ENCODE data around the gene ATXN7.

Gene ATXN7

DNA sequence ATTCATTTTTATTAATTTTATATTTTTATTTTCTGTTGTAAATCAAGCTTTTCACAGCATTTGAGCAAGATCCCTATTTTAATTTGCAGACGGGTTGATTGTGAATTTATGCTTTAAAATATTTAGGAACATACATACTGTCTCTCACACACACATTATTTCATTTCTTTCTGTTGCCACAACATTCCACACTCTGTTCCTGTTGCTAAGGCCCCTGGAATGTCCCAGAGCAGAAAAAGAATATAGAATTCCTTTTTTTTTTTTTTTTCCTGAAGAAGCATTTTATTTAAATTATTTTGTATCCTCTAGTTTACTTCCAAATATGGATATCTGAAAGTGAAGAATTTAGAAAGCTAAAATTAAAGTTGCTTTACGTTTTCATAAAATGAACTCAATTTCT, 85.3 kb downstream of the ATXN7 start:
- Histone ChIP-seq H3K9ac (ENCODE audit: low read length) (no peak overlapping the region), H3K27me3 (ENCODE audit: control insufficient read depth, insufficient read depth, low read length) (no peaks in the 10 kb centered on the region), H3K9me3 (ENCODE audit: control insufficient read depth, low read length) (no peaks in the 10 kb centered on the region), H3K4me1 (ENCODE audit: control insufficient read depth, insufficient read depth, low read length) (peaks cover 19% of the 10 kb centered on the region), H3K36me3 (ENCODE audit: control insufficient read depth, insufficient read depth, low read length) (no peaks in the 10 kb centered on the region), H3K4me3 (ENCODE audit: low read length) (no peak overlapping the region)

DNA sequence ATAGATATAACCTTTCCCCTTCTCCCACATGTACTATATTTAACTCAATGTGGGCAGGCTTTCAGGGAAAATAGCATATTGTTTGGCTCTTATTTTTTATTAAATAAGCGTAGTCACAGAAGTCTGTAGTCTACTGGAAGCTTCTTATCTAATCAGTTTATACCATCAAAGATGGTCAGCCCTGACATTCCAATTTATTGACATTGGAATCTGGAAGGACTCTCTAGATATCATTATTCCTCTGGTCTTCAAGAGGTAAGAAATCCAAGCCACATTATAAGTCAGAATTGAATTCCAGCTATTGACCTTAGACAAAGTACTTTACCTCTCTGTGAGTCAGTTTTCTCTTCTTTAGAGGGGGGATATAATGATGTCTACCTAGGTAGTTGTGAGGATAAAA, 87.0 kb downstream of the ATXN7 start:
- Histone ChIP-seq H3K4me3 (ENCODE audit: low read length) (no peak overlapping the region), H3K4me1 (ENCODE audit: control insufficient read depth, insufficient read depth, low read length) (peaks cover 11% of the 10 kb centered on the region), H3K36me3 (ENCODE audit: control insufficient read depth, insufficient read depth, low read length) (no peaks in the 10 kb centered on the region), H3K9me3 (ENCODE audit: control insufficient read depth, low read length) (no peaks in the 10 kb centered on the region), H3K9ac (ENCODE audit: low read length) (no peak overlapping the region), H3K27me3 (ENCODE audit: control insufficient read depth, insufficient read depth, low read length) (no peaks in the 10 kb centered on the region)

DNA sequence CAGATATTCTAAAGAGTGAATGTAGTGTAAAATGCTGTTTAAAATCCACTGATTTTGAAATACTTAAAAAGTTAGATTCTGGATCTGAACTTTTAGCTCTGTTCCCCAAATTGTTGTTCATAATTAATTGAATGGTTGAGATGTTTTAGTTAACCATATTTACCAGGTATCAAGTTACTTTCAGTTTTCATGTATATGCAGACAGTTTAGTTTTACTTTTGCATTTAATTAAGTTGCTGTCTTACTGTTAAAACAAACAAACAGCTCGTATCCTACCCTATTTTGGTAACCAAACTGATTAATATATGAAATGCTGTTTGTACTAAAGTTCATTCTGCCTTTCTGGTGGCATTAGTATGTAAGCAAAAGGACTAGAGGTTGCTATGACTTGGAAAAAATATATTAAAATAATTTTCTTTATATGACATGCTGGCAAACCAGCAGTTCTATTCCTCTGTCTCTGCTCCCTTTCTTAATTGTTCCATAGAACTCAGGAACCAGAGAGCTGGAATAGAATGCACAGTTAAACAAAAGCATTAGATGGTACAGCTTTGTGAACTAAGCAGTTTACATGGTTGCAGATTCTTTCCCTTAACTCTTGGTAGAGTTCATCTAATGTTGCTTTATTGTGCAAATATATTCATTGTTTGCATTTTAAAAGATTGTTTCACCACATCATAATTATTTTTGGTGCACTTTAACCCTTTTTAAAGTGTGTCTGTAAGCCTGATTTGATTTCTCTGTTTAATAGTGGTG, 88.0 kb downstream of the ATXN7 start:
- H3K4me1 ChIP-seq (ENCODE audit: control insufficient read depth, insufficient read depth, low read length): peaks cover 12% of the 10 kb centered on the region
- no peaks in the 10 kb centered on the region for H3K9me3 ChIP-seq (ENCODE audit: control insufficient read depth, low read length)
- no peak overlapping the region for H3K4me3 ChIP-seq (ENCODE audit: low read length)
- H3K9ac ChIP-seq (ENCODE audit: low read length): no peak overlapping the region
- no peaks in the 10 kb centered on the region for H3K36me3 ChIP-seq (ENCODE audit: control insufficient read depth, insufficient read depth, low read length)
- no peaks in the 10 kb centered on the region for H3K27me3 ChIP-seq (ENCODE audit: control insufficient read depth, insufficient read depth, low read length)

DNA sequence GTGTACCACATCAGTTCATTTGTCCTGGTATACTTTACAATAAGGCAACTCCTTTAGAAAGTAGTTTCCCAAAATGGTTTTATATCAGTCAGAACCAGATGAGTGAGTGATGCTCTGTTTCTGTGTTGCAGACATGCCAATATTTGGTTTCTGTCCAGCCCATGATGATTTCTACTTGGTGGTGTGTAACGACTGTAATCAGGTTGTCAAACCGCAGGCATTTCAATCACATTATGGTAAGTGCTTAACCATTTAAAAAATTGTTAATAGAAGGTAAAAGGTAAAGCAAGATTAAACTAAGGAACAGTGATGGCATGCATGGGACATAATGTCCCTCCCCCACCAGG, 88.6 kb downstream of the ATXN7 start:
- H3K36me3 ChIP-seq (ENCODE audit: control insufficient read depth, insufficient read depth, low read length): no peaks in the 10 kb centered on the region
- no peak overlapping the region for H3K9ac ChIP-seq (ENCODE audit: low read length)
- peaks cover 12% of the 10 kb centered on the region for H3K4me1 ChIP-seq (ENCODE audit: control insufficient read depth, insufficient read depth, low read length)
- H3K4me3 ChIP-seq (ENCODE audit: low read length): no peak overlapping the region
- no peaks in the 10 kb centered on the region for H3K9me3 ChIP-seq (ENCODE audit: control insufficient read depth, low read length)
- H3K27me3 ChIP-seq (ENCODE audit: control insufficient read depth, insufficient read depth, low read length): no peaks in the 10 kb centered on the region

DNA sequence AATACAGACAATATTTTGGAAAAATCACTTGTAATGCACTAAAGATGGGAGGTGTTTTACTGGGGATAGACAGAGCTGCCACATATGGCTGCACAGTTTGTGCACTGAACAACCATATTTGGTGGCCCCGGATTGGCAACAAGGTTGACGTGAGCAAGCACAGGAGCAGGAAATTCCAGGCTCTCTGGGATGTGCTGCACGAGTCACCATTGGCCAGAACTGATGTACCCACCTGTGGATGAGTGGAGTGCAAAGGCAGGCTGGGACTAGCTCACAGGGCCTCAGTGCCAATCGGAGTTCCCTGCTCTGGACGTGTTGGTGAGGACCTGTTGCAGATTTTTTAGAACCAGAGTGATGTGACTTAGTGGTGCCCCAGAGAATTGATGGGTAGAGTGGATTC, 90.5 kb downstream of the ATXN7 start:
- Histone ChIP-seq H3K27me3 (ENCODE audit: control insufficient read depth, insufficient read depth, low read length) (no peaks in the 10 kb centered on the region), H3K36me3 (ENCODE audit: control insufficient read depth, insufficient read depth, low read length) (no peaks in the 10 kb centered on the region), H3K4me1 (ENCODE audit: control insufficient read depth, insufficient read depth, low read length) (peaks cover 12% of the 10 kb centered on the region), H3K9me3 (ENCODE audit: control insufficient read depth, low read length) (no peaks in the 10 kb centered on the region), H3K4me3 (ENCODE audit: low read length) (no peak overlapping the region), H3K9ac (ENCODE audit: low read length) (no peak overlapping the region)

DNA sequence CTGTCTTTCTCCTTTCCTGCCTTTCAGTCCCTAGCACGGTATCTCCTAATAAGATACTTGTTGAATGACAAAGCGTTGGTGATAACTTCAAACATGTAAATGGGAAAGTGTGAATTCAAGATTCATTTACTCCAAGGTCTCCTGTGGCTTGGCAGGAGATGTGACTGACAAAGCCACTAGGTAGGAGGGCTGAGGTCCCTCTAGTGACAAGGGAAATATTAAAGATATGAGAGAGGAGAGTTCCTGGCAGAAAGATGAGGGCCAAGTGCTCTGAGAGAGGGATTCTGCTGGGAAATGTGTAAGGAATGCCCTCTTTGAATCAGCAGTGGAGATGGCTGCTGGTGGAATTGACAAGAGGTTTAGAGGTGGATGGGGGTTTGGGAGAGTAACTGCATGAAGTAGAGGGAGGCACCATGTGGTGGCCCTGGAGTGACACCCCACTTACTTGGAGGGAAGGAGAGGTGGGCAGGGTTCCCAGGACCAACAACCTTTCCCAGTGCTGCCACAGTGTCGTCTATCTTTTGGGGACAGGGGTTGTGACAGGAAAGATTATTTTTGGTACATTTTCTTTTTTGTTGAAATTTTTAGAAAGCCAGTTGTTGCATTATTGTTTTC, 91.5 kb downstream of the ATXN7 start:
- Histone ChIP-seq H3K36me3 (ENCODE audit: control insufficient read depth, insufficient read depth, low read length) (no peaks in the 10 kb centered on the region), H3K27me3 (ENCODE audit: control insufficient read depth, insufficient read depth, low read length) (no peaks in the 10 kb centered on the region), H3K9ac (ENCODE audit: low read length) (no peak overlapping the region), H3K4me3 (ENCODE audit: low read length) (no peak overlapping the region), H3K9me3 (ENCODE audit: control insufficient read depth, low read length) (no peaks in the 10 kb centered on the region), H3K4me1 (ENCODE audit: control insufficient read depth, insufficient read depth, low read length) (peaks cover 12% of the 10 kb centered on the region)

DNA sequence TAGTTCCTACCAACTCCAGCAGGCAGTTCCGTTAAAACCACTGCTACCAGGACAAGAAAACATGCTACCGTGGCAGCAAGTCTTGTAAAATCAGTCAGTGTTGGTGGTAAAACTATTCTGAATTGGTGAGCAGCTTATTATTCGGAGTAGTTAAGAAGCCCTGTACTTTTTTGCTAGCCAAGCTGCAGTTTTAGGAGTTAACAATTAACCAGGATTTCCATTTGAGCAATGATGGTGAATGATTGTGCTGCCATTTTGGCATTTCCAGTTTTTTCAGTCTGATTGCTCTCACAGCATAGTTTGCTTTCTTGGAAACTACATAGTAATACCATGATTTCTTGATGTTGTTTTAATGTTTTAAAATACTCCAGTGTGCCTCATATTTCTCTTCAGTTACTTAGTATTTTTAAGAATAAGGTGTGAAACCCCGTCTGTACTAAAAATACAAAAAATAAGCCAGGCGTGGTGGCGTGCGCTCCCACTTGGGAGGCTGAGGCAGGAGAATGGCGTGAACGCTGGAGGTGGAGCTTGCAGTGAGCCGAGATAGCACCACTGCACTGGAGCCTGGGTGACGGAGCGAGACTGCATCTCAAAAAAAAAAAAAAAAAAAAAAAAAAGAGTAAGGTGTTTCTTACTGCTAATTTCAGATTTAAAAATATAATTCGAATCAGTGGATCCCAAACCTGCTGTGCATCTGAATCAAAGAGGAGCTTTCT, 92.3 kb downstream of the ATXN7 start:
- Histone ChIP-seq H3K9ac (ENCODE audit: low read length) (no peak overlapping the region), H3K36me3 (ENCODE audit: control insufficient read depth, insufficient read depth, low read length) (no peaks in the 10 kb centered on the region), H3K4me1 (ENCODE audit: control insufficient read depth, insufficient read depth, low read length) (peaks cover 12% of the 10 kb centered on the region), H3K27me3 (ENCODE audit: control insufficient read depth, insufficient read depth, low read length) (no peaks in the 10 kb centered on the region), H3K4me3 (ENCODE audit: low read length) (no peak overlapping the region), H3K9me3 (ENCODE audit: control insufficient read depth, low read length) (no peaks in the 10 kb centered on the region)

DNA sequence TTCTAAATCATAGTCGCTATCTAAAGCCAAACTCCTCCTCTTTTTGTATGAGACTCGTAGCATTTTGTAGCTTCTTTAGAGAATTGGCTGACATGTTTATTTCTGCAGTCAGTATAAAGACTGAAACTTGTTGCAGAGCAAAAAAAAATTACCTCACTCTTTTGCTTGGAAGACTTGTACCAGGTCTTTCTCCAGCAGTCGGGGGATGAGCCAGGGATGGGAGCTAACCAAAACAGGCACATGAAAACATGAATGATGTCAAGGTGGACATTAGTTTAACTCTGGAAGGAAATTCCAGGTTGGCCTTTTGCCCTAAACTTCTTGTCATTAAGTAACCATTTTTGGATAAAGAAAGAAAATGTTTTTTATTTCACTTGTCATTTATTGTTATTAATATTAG, 95.5 kb downstream of the ATXN7 start:
- H3K27me3 ChIP-seq (ENCODE audit: control insufficient read depth, insufficient read depth, low read length): no peaks in the 10 kb centered on the region
- H3K4me3 ChIP-seq (ENCODE audit: low read length): no peak overlapping the region
- H3K4me1 ChIP-seq (ENCODE audit: control insufficient read depth, insufficient read depth, low read length): peaks cover 10% of the 10 kb centered on the region
- no peaks in the 10 kb centered on the region for H3K9me3 ChIP-seq (ENCODE audit: control insufficient read depth, low read length)
- H3K9ac ChIP-seq (ENCODE audit: low read length): no peak overlapping the region
- no peaks in the 10 kb centered on the region for H3K36me3 ChIP-seq (ENCODE audit: control insufficient read depth, insufficient read depth, low read length)

DNA sequence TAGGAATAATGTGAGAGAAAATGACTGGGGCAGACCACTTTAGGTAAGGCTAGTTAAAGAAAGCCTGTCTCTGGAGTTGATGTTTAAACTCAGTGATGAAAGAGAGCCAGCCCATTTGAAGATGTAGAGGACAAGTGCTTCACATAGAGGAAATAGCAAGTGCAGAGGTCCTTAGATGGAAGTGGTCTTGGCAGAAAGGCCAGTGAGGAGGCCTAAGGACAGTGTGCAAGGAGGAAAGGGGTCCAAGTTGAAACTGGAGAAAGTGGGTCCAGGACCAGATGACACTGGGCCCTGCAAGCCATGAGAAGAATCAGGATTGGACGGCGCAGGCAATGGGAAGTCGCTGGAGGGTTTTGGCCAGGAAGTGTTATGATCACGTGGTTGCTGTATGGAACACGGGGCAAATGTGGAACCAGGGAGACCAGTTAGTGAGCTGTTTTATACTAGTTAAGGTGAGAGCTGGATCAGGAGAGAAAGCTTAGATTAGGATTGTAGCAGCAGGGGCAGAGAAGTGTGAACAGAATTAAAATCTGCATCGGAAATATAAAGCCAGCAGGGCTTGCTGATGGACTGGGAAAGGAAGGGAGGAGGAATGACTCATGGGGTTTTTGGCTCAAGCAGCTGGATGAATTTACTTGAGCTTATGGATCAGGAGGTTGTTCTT, 96.5 kb downstream of the ATXN7 start:
- H3K4me1 ChIP-seq (ENCODE audit: control insufficient read depth, insufficient read depth, low read length): peaks cover 20% of the 10 kb centered on the region
- H3K27me3 ChIP-seq (ENCODE audit: control insufficient read depth, insufficient read depth, low read length): no peaks in the 10 kb centered on the region
- H3K4me3 ChIP-seq (ENCODE audit: low read length): peak overlapping the region; percentile 45
- peak overlapping the region; percentile 14 for H3K9ac ChIP-seq (ENCODE audit: low read length)
- no peaks in the 10 kb centered on the region for H3K36me3 ChIP-seq (ENCODE audit: control insufficient read depth, insufficient read depth, low read length)
- H3K9me3 ChIP-seq (ENCODE audit: control insufficient read depth, low read length): no peaks in the 10 kb centered on the region

DNA sequence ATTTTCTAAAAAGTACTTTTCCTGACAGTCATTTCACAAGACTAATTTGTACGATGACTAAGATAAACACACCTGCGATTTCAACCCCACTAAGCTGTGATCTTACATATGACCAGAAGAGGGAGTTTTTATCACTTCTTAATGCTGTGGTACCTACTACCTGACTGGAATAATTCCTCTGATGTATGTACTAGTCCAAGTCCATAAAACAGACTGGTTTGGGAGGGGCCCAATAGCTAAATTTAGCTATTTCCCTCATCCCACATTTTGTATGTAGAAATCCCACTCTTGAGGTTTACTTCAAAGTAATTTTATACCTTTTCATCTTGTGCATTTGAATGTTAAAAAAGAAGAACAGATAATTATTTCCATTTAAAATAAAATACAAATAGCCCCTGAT, 98.2 kb downstream of the ATXN7 start:
- no peak overlapping the region for H3K4me3 ChIP-seq (ENCODE audit: low read length)
- H3K9ac ChIP-seq (ENCODE audit: low read length): no peak overlapping the region
- H3K27me3 ChIP-seq (ENCODE audit: control insufficient read depth, insufficient read depth, low read length): no peaks in the 10 kb centered on the region
- no peaks in the 10 kb centered on the region for H3K9me3 ChIP-seq (ENCODE audit: control insufficient read depth, low read length)
- H3K4me1 ChIP-seq (ENCODE audit: control insufficient read depth, insufficient read depth, low read length): peaks cover 20% of the 10 kb centered on the region
- H3K36me3 ChIP-seq (ENCODE audit: control insufficient read depth, insufficient read depth, low read length): no peaks in the 10 kb centered on the region

DNA sequence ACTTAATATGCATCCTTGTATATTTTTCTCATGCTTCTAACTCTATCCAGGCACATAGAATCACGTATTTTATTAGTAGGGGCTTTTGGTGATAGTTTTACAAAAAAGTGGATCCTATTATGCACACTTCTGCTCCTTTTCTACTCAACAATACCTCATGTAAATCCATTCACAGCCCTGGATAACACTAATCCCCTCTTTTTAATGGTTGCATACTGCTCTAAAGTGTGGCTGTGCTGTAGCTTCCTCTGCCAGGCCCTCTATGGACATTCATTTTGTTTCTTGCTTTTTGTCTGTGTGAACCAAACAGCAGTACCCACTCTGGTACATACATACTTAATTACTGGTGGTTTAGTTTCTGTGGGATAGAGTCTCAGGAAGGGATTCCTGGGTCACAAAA, 99.8 kb downstream of the ATXN7 start:
- Histone ChIP-seq H3K27me3 (ENCODE audit: control insufficient read depth, insufficient read depth, low read length) (no peaks in the 10 kb centered on the region), H3K9ac (ENCODE audit: low read length) (no peak overlapping the region), H3K9me3 (ENCODE audit: control insufficient read depth, low read length) (no peaks in the 10 kb centered on the region), H3K36me3 (ENCODE audit: control insufficient read depth, insufficient read depth, low read length) (no peaks in the 10 kb centered on the region), H3K4me3 (ENCODE audit: low read length) (no peak overlapping the region), H3K4me1 (ENCODE audit: control insufficient read depth, insufficient read depth, low read length) (peaks cover 27% of the 10 kb centered on the region)
